Measurements from ENCODE around the gene ASB2. TPM values are rescaled to one million over a fixed set of nuclear protein-coding genes. Genes with fewer than 3 reads are reported as not detected.

Gene ASB2
- total and polyA plus RNA-seq, 2 of the 8 experiments (the other 6 are each of a cell fraction or from before 2014, with no cell fraction given): 1.0 to 2.1 TPM

- TF ChIP-seq CHD7 (IDR thresholded peaks at IDR 0.05; ENCODE audit: insufficient replicate concordance, low read length) (no peak), E2F6 (IDR thresholded peaks at IDR 0.05) (no peak), ATF3 (IDR thresholded peaks at IDR 0.05; ENCODE audit: insufficient read depth, low read depth, low read length) (no peak)
Measured at GRCh38 chr14:93891756-93892504, 84.4 kb downstream of the ASB2 start (continued).
